ENCODE data around the gene OVCH1.

DNA sequence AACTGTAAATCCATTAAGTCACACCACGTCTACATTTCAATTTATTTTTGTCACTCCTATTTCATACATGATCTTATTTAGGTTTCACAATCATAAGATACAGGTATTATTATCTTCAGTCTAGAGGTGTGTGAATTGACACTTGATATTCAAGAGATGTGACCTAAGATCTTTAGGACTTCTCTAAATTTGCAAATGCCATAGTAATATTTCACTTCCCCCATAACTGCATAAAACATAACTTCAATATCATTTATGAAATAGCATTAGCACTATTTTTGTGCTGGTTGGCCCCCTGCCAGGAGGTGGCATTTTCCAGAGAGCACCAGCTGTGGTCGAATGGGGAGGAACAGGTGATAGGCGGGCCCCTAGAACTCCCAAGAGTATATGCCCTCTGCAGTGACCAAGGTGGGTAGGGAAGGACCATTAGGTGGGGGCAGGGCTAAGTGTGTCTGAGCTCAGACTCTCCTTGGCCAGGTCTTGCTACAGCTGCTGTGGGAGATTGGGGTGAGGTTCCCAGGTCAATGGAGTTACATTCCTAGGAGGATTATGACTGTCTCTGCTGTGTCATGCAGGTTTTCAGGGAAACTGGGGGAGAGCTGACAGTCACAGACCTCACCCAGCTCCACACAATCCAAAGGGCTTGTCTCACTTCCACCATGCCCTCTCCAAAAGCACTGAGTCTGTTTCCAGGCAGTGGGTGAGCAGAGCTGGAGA is 67.3 kb downstream of the OVCH1 start:
- no peak for TF ChIP-seq EZH2 (IDR thresholded peaks at IDR 0.05)
- no peak for TF ChIP-seq POLR2AphosphoS5 (IDR thresholded peaks at IDR 0.05; ENCODE audit: borderline replicate concordance, low read depth, low read length)
- no peak for TF ChIP-seq FOXP2 (optimal IDR thresholded peaks at IDR 0.05; ENCODE audit: control extremely low read depth, extremely low read length, insufficient read depth)
